ENCODE measurements around the gene PSME4.

PSME4 gene

GRCh38 chr2:53867169-53867568 is 103.6 kb downstream of the PSME4 start:
- no peaks in the 10 kb centered on the region for H3K9me3 ChIP-seq (ENCODE audit: control insufficient read depth in 1 of 2, low read length in 2 of 2)
- peaks cover 17 to 43% of the 10 kb centered on the region in 2 donors for H3K36me3 ChIP-seq (ENCODE audit: control insufficient read depth in 1 of 2, insufficient read depth in 2 of 2, low read length in 2 of 2)
- no peaks in the 10 kb centered on the region for H3K27me3 ChIP-seq (ENCODE audit: control insufficient read depth in 1 of 2, insufficient read depth in 2 of 2, low read length in 2 of 2)
- H3K4me1 ChIP-seq (ENCODE audit: control insufficient read depth in 1 of 2, insufficient read depth in 2 of 2, low read length in 2 of 2), result no peaks in the 10 kb centered on the region
- no peak overlapping the region for H3K9ac ChIP-seq (ENCODE audit: low read depth in 1 of 2, low read length in 2 of 2)
- H3K4me3 ChIP-seq (ENCODE audit: low read depth in 1 of 2, low read length in 2 of 2), result no peak overlapping the region
- H3K27ac ChIP-seq (ENCODE audit: low read depth, low read length), result no peak overlapping the region

GRCh38 chr2:53865962-53866361 is 104.8 kb downstream of the PSME4 start:
- no peaks in the 10 kb centered on the region for H3K27me3 ChIP-seq (ENCODE audit: control insufficient read depth in 1 of 2, insufficient read depth in 2 of 2, low read length in 2 of 2)
- H3K27ac ChIP-seq (ENCODE audit: low read depth, low read length), result no peak overlapping the region
- H3K4me1 ChIP-seq (ENCODE audit: control insufficient read depth in 1 of 2, insufficient read depth in 2 of 2, low read length in 2 of 2), result no peaks in the 10 kb centered on the region
- H3K9me3 ChIP-seq (ENCODE audit: control insufficient read depth in 1 of 2, low read length in 2 of 2), result no peaks in the 10 kb centered on the region
- H3K36me3 ChIP-seq (ENCODE audit: control insufficient read depth in 1 of 2, insufficient read depth in 2 of 2, low read length in 2 of 2), result peaks cover 17 to 41% of the 10 kb centered on the region in 2 donors
- H3K4me3 ChIP-seq (ENCODE audit: low read depth in 1 of 2, low read length in 2 of 2), result no peak overlapping the region
- no peak overlapping the region for H3K9ac ChIP-seq (ENCODE audit: low read depth in 1 of 2, low read length in 2 of 2)

- Histone ChIP-seq H3K4me3 (ENCODE audit: low read depth in 1 of 2, low read length in 2 of 2) (no peak overlapping the region), H3K27me3 (ENCODE audit: control insufficient read depth in 1 of 2, insufficient read depth in 2 of 2, low read length in 2 of 2) (no peaks in the 10 kb centered on the region), H3K9ac (ENCODE audit: low read depth in 1 of 2, low read length in 2 of 2) (no peak overlapping the region), H3K36me3 (ENCODE audit: control insufficient read depth in 1 of 2, insufficient read depth in 2 of 2, low read length in 2 of 2) (peaks cover 17 to 40% of the 10 kb centered on the region in 2 donors), H3K4me1 (ENCODE audit: control insufficient read depth in 1 of 2, insufficient read depth in 2 of 2, low read length in 2 of 2) (no peaks in the 10 kb centered on the region), H3K27ac (ENCODE audit: low read depth, low read length) (no peak overlapping the region), H3K9me3 (ENCODE audit: control insufficient read depth in 1 of 2, low read length in 2 of 2) (no peaks in the 10 kb centered on the region)
Measured at GRCh38 chr2:53865264-53865663, 105.5 kb downstream of the PSME4 start.

- no peaks in the 10 kb centered on the region for H3K4me1 ChIP-seq (ENCODE audit: control insufficient read depth in 1 of 2, insufficient read depth in 2 of 2, low read length in 2 of 2)
- no peak overlapping the region for H3K27ac ChIP-seq (ENCODE audit: low read depth, low read length)
- H3K9me3 ChIP-seq (ENCODE audit: control insufficient read depth in 1 of 2, low read length in 2 of 2), result no peaks in the 10 kb centered on the region
- peaks cover 17 to 36% of the 10 kb centered on the region in 2 donors for H3K36me3 ChIP-seq (ENCODE audit: control insufficient read depth in 1 of 2, insufficient read depth in 2 of 2, low read length in 2 of 2)
- no peaks in the 10 kb centered on the region for H3K27me3 ChIP-seq (ENCODE audit: control insufficient read depth in 1 of 2, insufficient read depth in 2 of 2, low read length in 2 of 2)
- H3K9ac ChIP-seq (ENCODE audit: low read depth in 1 of 2, low read length in 2 of 2), result no peak overlapping the region
- H3K4me3 ChIP-seq (ENCODE audit: low read depth in 1 of 2, low read length in 2 of 2), result no peak overlapping the region
Measured at GRCh38 chr2:53863538-53864227, 107.1 kb downstream of the PSME4 start.

GRCh38 chr2:53861824-53862223 is 109.0 kb downstream of the PSME4 start:
- no peaks in the 10 kb centered on the region for H3K27me3 ChIP-seq (ENCODE audit: control insufficient read depth in 1 of 2, insufficient read depth in 2 of 2, low read length in 2 of 2)
- H3K9me3 ChIP-seq (ENCODE audit: control insufficient read depth in 1 of 2, low read length in 2 of 2), result no peaks in the 10 kb centered on the region
- H3K27ac ChIP-seq (ENCODE audit: low read depth, low read length), result no peak overlapping the region
- no peak overlapping the region for H3K4me3 ChIP-seq (ENCODE audit: low read depth in 1 of 2, low read length in 2 of 2)
- no peak overlapping the region for H3K9ac ChIP-seq (ENCODE audit: low read depth in 1 of 2, low read length in 2 of 2)
- H3K4me1 ChIP-seq (ENCODE audit: control insufficient read depth in 1 of 2, insufficient read depth in 2 of 2, low read length in 2 of 2), result no peaks in the 10 kb centered on the region
- H3K36me3 ChIP-seq (ENCODE audit: control insufficient read depth in 1 of 2, insufficient read depth in 2 of 2, low read length in 2 of 2), result peaks cover 10 to 27% of the 10 kb centered on the region in 2 donors

GRCh38 chr2:53859206-53860181 is 111.3 kb downstream of the PSME4 start, which contains the start of gene GPR75:
GPR75 (minus strand) TSS chr2:53859967; CDS start chr2:53854756, 5,211 bp downstream.
- peaks cover 5% of the 10 kb centered on the region in 2 donors for H3K36me3 ChIP-seq (ENCODE audit: control insufficient read depth in 1 of 2, insufficient read depth in 2 of 2, low read length in 2 of 2)
- no peaks in the 10 kb centered on the region for H3K27me3 ChIP-seq (ENCODE audit: control insufficient read depth in 1 of 2, insufficient read depth in 2 of 2, low read length in 2 of 2)
- H3K4me3 ChIP-seq (ENCODE audit: low read depth in 1 of 2, low read length in 2 of 2), result peak within 1 kb of the TSS; percentile 40 to 51
- H3K9me3 ChIP-seq (ENCODE audit: control insufficient read depth in 1 of 2, low read length in 2 of 2), result no peaks in the 10 kb centered on the region
- H3K4me1 ChIP-seq (ENCODE audit: control insufficient read depth in 1 of 2, insufficient read depth in 2 of 2, low read length in 2 of 2), result no peaks in the 10 kb centered on the region
- H3K27ac ChIP-seq (ENCODE audit: low read depth, low read length), result no peak within 1 kb of the TSS
- no peak within 1 kb of the TSS for H3K9ac ChIP-seq (ENCODE audit: low read depth in 1 of 2, low read length in 2 of 2)

- Histone ChIP-seq H3K9me3 (ENCODE audit: control insufficient read depth in 1 of 2, low read length in 2 of 2) (no peaks in the 10 kb centered on the region), H3K4me1 (ENCODE audit: control insufficient read depth in 1 of 2, insufficient read depth in 2 of 2, low read length in 2 of 2) (no peaks in the 10 kb centered on the region), H3K27ac (ENCODE audit: low read depth, low read length) (no peak overlapping the region), H3K36me3 (ENCODE audit: control insufficient read depth in 1 of 2, insufficient read depth in 2 of 2, low read length in 2 of 2) (peaks cover 8 to 9% of the 10 kb centered on the region in 2 donors), H3K9ac (ENCODE audit: low read depth in 1 of 2, low read length in 2 of 2) (no peak overlapping the region), H3K4me3 (ENCODE audit: low read depth in 1 of 2, low read length in 2 of 2) (no peak overlapping the region), H3K27me3 (ENCODE audit: control insufficient read depth in 1 of 2, insufficient read depth in 2 of 2, low read length in 2 of 2) (no peaks in the 10 kb centered on the region)
Measured at GRCh38 chr2:53856272-53856671, 114.5 kb downstream of the PSME4 start.

GRCh38 chr2:53854678-53855077 is 116.1 kb downstream of the PSME4 start:
- H3K27ac ChIP-seq (ENCODE audit: low read depth, low read length), result no peak overlapping the region
- H3K36me3 ChIP-seq (ENCODE audit: control insufficient read depth in 1 of 2, insufficient read depth in 2 of 2, low read length in 2 of 2), result peaks cover 8 to 9% of the 10 kb centered on the region in 2 donors
- no peaks in the 10 kb centered on the region for H3K9me3 ChIP-seq (ENCODE audit: control insufficient read depth in 1 of 2, low read length in 2 of 2)
- no peaks in the 10 kb centered on the region for H3K4me1 ChIP-seq (ENCODE audit: control insufficient read depth in 1 of 2, insufficient read depth in 2 of 2, low read length in 2 of 2)
- H3K4me3 ChIP-seq (ENCODE audit: low read depth in 1 of 2, low read length in 2 of 2), result no peak overlapping the region
- H3K9ac ChIP-seq (ENCODE audit: low read depth in 1 of 2, low read length in 2 of 2), result no peak overlapping the region
- no peaks in the 10 kb centered on the region for H3K27me3 ChIP-seq (ENCODE audit: control insufficient read depth in 1 of 2, insufficient read depth in 2 of 2, low read length in 2 of 2)

GRCh38 chr2:53852532-53852931 is 118.3 kb downstream of the PSME4 start:
- no peaks in the 10 kb centered on the region for H3K9me3 ChIP-seq (ENCODE audit: control insufficient read depth in 1 of 2, low read length in 2 of 2)
- no peak overlapping the region for H3K27ac ChIP-seq (ENCODE audit: low read depth, low read length)
- H3K4me3 ChIP-seq (ENCODE audit: low read depth in 1 of 2, low read length in 2 of 2), result no peak overlapping the region
- H3K27me3 ChIP-seq (ENCODE audit: control insufficient read depth in 1 of 2, insufficient read depth in 2 of 2, low read length in 2 of 2), result no peaks in the 10 kb centered on the region
- H3K4me1 ChIP-seq (ENCODE audit: control insufficient read depth in 1 of 2, insufficient read depth in 2 of 2, low read length in 2 of 2), result peaks cover 0 to 5% of the 10 kb centered on the region in 2 donors
- no peak overlapping the region for H3K9ac ChIP-seq (ENCODE audit: low read depth in 1 of 2, low read length in 2 of 2)
- peaks cover 9 to 12% of the 10 kb centered on the region in 2 donors for H3K36me3 ChIP-seq (ENCODE audit: control insufficient read depth in 1 of 2, insufficient read depth in 2 of 2, low read length in 2 of 2)

Measured in duodenal mucosa (tissue), 2 donors.